SK-N-SH (cell line): ENCODE data around the gene ZNF584.

Experiments
- CHD2 ChIP-seq: fragments of 150-350 bp; IDR thresholded peaks from 2 replicates; pipeline ENCODE4 v1.6.1; 2018; ENCODE audit warnings: low read length; ENCODE audit not compliant: partially characterized antibody
- CTCF ChIP-seq: fragments of 200-600 bp; sonication (generic); IDR thresholded peaks from 2 replicates; pipeline ENCODE4 v1.6.1; 2017; ENCODE audit warnings: antibody characterized with exemption, mild to moderate bottlenecking, moderate library complexity
- JUND ChIP-seq: IDR thresholded peaks from 2 replicates; pipeline ENCODE4 v1.4.0; 2012
- POLR2AphosphoS5 ChIP-seq: IDR thresholded peaks from 2 replicates; pipeline ENCODE4 v1.6.1; 2012; ENCODE audit warnings: low read depth, low read length
- TAF1 ChIP-seq: IDR thresholded peaks from 2 replicates; pipeline ENCODE4 v1.6.1; 2012; ENCODE audit warnings: low read depth, mild to moderate bottlenecking, low read length, moderate library complexity, borderline replicate concordance
- TF ChIP-seq, protein P1 (sequence below): IDR thresholded peaks from 2 replicates; pipeline ENCODE4 v1.4.0; 2012; ENCODE audit warnings: low read depth

DNA sequence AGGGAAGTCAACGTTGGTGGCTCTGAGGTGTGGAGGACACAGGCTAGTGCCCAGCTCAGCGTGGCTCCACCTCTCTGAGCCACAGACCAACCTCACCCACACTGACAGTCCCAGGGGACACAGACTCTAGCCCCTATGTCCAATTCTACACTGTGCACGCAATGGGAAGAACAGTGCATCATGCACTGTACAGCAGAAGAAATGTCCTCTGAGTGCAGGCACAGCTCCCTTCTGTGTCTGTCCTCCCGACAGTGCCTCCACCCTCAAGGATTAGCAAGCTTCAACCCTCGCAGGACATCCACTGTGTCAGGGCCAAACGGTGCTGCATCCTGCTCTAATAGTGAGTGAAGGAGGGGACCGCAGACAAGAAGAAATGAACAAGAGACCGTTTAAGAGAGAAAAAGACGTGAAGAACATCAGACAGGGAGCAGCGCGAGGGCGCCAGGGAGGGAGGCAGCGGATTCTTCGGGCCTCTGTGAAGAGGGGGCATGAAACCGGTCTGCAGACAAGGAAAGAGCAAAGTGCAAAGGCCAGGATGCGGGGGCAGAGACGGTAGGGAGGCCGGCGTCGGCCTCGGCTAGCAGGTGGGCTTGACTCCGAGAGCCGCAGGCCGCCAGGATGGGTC is 28.3 kb upstream of the ZNF584 start:
- no peak for TF ChIP-seq TAF1
- no peak for TF ChIP-seq CTCF
- no peak for TF ChIP-seq JUND
- TF ChIP-seq CHD2: no peak
- TF ChIP-seq, protein P1, sequence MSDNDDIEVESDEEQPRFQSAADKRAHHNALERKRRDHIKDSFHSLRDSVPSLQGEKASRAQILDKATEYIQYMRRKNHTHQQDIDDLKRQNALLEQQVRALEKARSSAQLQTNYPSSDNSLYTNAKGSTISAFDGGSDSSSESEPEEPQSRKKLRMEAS: no peak
- TF ChIP-seq POLR2AphosphoS5: no peak
